ENCODE data around the gene FAM110A. TPM values are rescaled to one million over a fixed set of nuclear protein-coding genes. Genes with fewer than 3 reads are reported as not detected.

The FAM110A gene
- total and polyA plus RNA-seq, 2 of the 8 experiments (the other 6 are each of a cell fraction or from before 2014, with no cell fraction given): 10.1 to 10.9 TPM

- no peak overlapping the region for H3K4me2 ChIP-seq (ENCODE audit: insufficient read depth in 1 of 2, low read depth in 2 of 2, low read length in 2 of 2)
- no peak overlapping the region for H2AK5ac ChIP-seq (ENCODE audit: low read depth, low read length)
- no peak overlapping the region for H2BK15ac ChIP-seq (ENCODE audit: low read length)
- CTCF ChIA-PET (ENCODE audit: partially characterized antibody): interaction anchor here (1.1 to 1.9 kb wide), 7 partner anchors 9 to 75 kb away, joined by 3 to 7 read pairs (median 4); no protein-coding TSS in a partner anchor
- no peaks in the 10 kb centered on the region for H4K20me1 ChIP-seq (replicated peaks in 1 of 2; ENCODE audit: control insufficient read depth in 1 of 2, insufficient read depth in 2 of 2, low read length in 2 of 2)
- no peak overlapping the region for H4K91ac ChIP-seq (replicated peaks; ENCODE audit: insufficient read length, low read length)
- H3K27me3 ChIP-seq (replicated peaks in 1 of 4; ENCODE audit: control insufficient read depth in 3 of 4, extremely low read depth in 1 of 4, insufficient read depth in 3 of 4, low read length in 3 of 4): peaks cover 0 to 5% (median 3%) of the 10 kb centered on the region in 4 experiments; a peak in 6 of 7 replicates
- no peaks in the 10 kb centered on the region for H3K9me3 ChIP-seq (ENCODE audit: insufficient read depth in 2 of 2, low read depth in 1 of 2, low read length in 1 of 2)
- H2BK5ac ChIP-seq (ENCODE audit: low read depth, low read length): no peak overlapping the region
- H4K5ac ChIP-seq (ENCODE audit: insufficient read length, low read depth, low read length): no peak overlapping the region
- H3K56ac ChIP-seq (replicated peaks; ENCODE audit: insufficient read length, low read depth, low read length): no peak overlapping the region
- H2AFZ ChIP-seq (ENCODE audit: low read length): no peak overlapping the region
- H3K18ac ChIP-seq (ENCODE audit: extremely low read depth, low read length): no peak overlapping the region
- H3K14ac ChIP-seq (ENCODE audit: insufficient read length): no peak overlapping the region
- H3K79me1 ChIP-seq (ENCODE audit: low read depth, low read length): no peaks in the 10 kb centered on the region
- no peak overlapping the region for H2BK120ac ChIP-seq (replicated peaks; ENCODE audit: low read depth, low read length)
- H3K79me2 ChIP-seq (ENCODE audit: control insufficient read depth in 1 of 2, insufficient read depth in 2 of 2, low read length in 2 of 2): no peaks in the 10 kb centered on the region
- H3K4me1 ChIP-seq (replicated peaks in 1 of 4; ENCODE audit: control insufficient read depth in 3 of 4, insufficient read depth in 4 of 4, low read length in 3 of 4): peaks cover 0 to 6% (median 0%) of the 10 kb centered on the region in 4 experiments; a peak in 3 of 7 replicates
- no peak overlapping the region for H3K4me3 ChIP-seq (ENCODE audit: extremely low read depth in 1 of 4, insufficient read depth in 2 of 4, low read depth in 3 of 4, low read length in 4 of 4)
- FAIRE-seq (no peak), DNase-seq (ENCODE audit: low read depth in 1 of 2, low spot score in 2 of 2) (no peak)
- H3K9ac ChIP-seq (replicated peaks in 1 of 4; ENCODE audit: extremely low read depth in 1 of 4, low read depth in 3 of 4, low read length in 3 of 4): no peak overlapping the region
- H3K23ac ChIP-seq (ENCODE audit: insufficient read length): no peak overlapping the region
- POLR2A ChIA-PET (ENCODE audit: partially characterized antibody): interaction anchor here (0.7 to 0.9 kb wide), 2 partner anchors 36 to 217 kb away, joined by 3 read pairs; no protein-coding TSS in a partner anchor
- no peak overlapping the region for H2BK20ac ChIP-seq (ENCODE audit: low read length)
- no peak overlapping the region for H3K27ac ChIP-seq (ENCODE audit: low read depth, low read length)
- H3K36me3 ChIP-seq (ENCODE audit: control insufficient read depth in 2 of 4, insufficient read depth in 4 of 4, low read length in 3 of 4): no peaks in the 10 kb centered on the region
- H3K4ac ChIP-seq (replicated peaks; ENCODE audit: insufficient read length, low read depth, low read length): no peak overlapping the region
- H2BK12ac ChIP-seq (ENCODE audit: low read depth, low read length): 0 out of 2 replicates have a peak overlapping the region, but pooled peaks have one; percentile 39
- no peak overlapping the region for H4K8ac ChIP-seq (ENCODE audit: extremely low read depth, insufficient read depth, low read length)
- H3K23me2 ChIP-seq (ENCODE audit: low read depth, low read length): no peaks in the 10 kb centered on the region
- TF ChIP-seq BRCA1 (IDR thresholded peaks at IDR 0.05; ENCODE audit: low read depth, low read length) (no peak), CBX8 (IDR thresholded peaks at IDR 0.05; ENCODE audit: borderline replicate concordance, low read depth, low read length) (no peak), BACH1 (IDR thresholded peaks at IDR 0.05; ENCODE audit: low read length) (no peak), RXRA (IDR thresholded peaks at IDR 0.05; ENCODE audit: insufficient read depth, low read depth, low read length) (no peak), HDAC2 (IDR thresholded peaks at IDR 0.05; ENCODE audit: borderline replicate concordance in 1 of 2, low read depth in 2 of 2, low read length in 2 of 2) (no peak), ZNF274 (IDR thresholded peaks at IDR 0.05; ENCODE audit: borderline replicate concordance, extremely low read depth, low read length) (no peak), RNF2 (IDR thresholded peaks at IDR 0.05; ENCODE audit: borderline replicate concordance, low read depth, low read length, missing control alignments, poor library complexity, severe bottlenecking) (no peak), KDM1A (IDR thresholded peaks at IDR 0.05; ENCODE audit: borderline replicate concordance, low read length) (no peak), POLR2A (IDR thresholded peaks at IDR 0.05; ENCODE audit: control extremely low read depth in 1 of 2, low read depth in 2 of 2, low read length in 2 of 2) (no peak), MAX (IDR thresholded peaks at IDR 0.05) (no peak), SUZ12 (IDR thresholded peaks at IDR 0.05; ENCODE audit: low read length) (no peak), RFX5 (IDR thresholded peaks at IDR 0.05; ENCODE audit: borderline replicate concordance, low read depth, low read length) (no peak), TAF7 (optimal IDR thresholded peaks at IDR 0.05; ENCODE audit: borderline replicate concordance, low read depth, low read length) (no peak), EP300 (IDR thresholded peaks at IDR 0.05; ENCODE audit: borderline replicate concordance in 1 of 2, low read depth in 2 of 2, low read length in 2 of 2) (no peak)
Measured at GRCh38 chr20:881783-882144, 48.2 kb downstream of the FAM110A start.
